ENCODE data around the gene NTN1.

NTN1 gene

DNA sequence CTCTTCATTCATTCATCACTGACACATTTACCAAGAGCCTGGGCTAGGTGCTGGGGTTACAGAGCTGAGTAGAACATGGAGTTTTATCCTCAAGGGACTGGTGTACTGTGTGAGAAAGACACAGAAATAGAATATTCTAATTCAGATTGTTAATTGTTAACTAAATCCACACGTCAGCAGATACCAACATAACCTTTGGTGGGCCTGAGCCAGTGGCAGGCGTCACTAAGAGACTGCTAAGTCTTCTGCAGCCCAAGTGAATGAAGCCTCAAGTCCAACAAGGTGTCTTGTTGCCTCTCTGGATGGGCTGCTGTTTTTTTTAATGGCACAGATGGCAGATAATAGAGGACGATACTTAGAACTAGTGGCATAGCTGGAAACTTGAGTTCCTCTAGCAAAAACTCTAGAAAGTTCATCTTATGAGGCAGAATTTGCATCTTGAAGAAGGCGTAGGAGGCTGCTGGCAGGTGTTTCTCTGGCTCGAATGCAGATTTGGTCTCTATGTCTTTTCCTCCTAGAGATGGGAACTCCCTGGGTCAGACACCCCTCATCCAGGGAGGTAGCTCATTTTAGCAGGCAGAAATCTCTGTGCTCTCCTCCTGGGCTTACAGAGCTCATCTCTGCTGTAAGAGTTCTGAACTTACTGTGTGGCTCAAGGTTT lies 179.5 kb downstream of the NTN1 start:
- DNase-seq: no peak

DNA sequence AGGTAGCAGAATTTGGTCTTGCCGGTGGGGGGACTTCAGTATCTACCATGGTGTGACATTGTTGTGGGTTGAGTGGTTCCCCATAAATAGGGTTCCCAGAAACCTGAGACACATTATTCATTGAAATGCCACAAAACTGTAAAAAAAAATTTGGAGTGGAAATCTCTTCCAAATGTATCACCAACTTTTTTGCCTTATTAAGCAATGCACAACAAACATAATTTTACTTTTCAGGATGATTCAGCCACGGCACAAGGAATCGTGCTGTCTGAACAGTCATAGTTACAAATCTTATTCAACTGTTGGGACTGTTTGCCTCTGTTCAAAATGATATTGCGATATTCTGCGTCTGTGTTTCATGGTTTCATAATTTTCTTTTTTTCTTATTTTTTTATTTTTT lies 181.2 kb downstream of the NTN1 start:
- DNase-seq: no peak

DNA sequence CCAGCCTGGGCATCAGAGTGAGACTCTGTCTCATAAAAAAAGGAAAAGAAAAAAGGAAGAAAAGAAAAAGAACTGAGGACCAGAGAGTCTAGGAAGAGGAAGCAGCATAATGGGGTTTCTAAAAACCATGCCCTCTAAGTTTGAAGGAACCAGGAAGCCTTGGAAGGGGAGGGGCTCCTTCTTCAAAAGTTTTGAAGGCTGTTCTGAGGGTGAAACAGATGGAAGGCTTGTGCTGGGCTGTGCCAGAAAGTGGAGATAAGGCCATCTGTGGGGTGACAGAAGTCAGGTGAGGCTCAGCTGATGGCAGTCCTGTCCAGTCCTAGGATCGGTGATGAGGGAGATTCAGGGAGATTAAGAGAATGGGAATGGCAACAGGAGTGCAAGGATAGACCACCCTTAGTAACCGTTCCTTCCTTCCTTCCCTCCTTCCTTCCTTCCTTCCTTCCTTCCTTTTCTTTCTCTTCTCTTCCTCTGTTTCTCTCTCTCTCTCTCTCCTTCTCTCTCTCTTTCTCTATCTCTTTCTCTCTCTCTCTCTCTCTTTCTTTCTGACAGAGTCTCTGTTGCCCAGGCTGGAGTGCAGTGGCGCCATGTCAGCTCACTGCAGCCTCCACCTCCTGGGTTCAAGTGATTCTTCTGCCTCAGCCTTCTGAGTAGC lies 182.6 kb downstream of the NTN1 start:
- DNase-seq: no peak

DNA sequence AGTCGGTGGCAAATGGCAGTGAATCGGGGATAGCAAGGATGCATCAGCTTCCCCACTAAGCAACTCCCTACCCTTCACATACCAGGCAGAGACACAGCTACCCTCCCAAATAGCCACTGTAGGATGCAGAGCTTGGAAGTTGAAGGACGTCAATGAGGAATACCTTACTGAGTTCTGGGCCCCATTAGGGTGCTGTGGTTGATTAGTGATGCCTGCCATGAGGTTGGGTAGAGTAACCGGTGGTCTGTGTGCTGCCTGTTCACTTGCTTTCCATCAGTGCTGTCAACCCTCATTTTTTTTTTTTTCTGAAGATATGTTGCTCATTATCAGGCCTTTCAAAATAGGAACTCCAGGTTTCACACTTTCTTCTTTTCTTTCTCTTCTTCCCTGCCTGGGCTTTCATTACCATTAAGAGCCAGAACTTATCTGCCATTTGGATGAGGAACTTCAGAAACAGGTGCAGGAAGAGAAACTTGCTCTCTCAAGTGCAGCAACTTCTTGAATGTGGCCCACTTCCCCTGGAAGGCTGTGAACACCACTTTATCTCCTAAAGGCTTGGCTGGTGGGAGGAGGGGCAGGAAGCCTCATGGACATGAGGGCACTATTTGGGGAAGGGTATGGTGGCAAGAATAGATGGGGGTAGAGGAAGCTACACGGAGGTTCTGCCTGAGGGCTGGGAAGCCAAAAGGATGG lies 183.5 kb downstream of the NTN1 start:
- DNase-seq: no peak

DNA sequence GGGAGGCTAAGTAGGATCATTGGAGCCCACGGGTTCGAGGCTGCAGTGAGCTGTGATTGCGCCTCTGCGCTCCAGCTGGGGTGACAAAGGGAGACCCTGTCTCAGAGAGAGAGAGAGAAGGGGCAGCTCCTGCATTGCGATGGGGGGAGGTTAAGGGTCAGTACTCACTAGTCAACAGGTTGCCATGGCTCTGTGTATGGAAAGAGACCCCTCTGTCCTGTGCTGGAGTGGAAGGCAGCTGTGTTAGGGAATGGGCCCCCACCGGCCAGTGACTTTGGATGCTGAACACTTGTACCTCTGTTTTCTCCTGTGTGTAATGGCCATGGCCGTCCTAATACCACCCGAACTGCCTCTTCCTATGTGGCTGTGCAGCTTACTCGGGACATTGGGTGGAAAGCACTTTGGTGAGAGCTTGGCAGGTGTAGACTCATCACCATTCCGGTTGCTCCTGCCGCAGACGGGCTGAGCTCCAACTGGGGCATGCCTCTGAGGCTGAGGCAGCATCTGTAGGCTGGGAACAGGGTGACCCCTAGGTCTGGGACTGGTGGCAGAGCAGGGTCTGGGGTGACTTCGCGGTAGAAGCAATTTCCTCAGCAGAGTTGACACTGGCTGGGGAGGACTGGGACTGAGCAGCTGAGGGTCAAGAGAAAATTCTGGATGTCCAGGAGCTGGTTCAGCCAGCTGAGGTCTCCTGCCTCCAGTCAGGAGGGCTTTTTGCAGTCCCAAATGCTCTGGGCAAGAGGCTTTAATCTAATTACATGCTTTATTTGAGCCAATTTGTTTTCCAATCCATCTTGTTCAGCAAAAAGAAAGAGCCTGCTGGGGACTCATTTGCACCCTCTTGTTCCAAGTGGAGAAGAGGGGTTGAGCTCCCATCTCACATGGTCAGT lies 184.5 kb downstream of the NTN1 start:
- DNase-seq: no peak

DNA sequence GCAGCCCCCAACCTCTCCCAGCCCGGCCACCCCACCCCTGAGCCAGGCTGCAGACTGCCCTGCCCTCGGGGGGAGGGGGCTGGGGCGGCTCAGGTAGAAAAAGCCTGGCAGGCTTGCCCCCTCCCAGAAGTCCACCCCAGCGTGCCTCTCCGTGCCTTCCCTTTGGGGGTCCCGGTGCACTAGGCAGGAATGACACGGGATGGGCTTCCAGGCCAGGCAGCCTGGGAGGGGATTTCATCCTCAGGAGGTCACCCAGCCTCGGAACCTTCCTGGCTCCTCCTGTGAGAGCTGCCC lies 185.0 kb downstream of the NTN1 start:
- DNase-seq: no peak

DNA sequence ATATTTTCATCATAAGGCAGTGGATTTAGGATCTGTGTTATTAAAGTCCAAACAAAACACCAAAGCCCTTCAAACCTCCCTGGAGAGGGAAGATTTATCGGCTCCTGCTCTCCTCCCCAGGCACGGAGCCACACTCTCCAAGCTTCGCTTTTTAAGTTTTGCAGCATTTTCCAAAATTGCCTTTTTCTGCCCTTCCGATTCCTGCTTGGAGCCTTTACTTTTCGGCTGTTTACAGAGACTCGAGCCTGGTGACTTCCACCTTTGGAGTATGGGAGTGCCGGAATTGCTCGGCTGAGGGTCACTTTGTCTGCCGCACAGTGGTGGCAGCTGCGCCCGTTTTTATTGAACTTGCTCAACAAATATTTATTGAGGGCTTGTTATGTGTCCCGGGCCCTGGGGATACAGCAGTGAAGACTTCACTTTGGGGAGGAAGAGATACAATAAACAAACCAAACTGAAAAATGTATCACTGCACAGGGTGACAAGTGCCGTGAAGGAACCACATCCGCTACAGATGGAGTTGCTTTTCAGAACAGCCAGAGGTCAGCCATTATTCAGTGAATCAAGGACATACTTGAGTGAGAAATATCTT lies 185.5 kb downstream of the NTN1 start:
- DNase-seq: no peak

DNA sequence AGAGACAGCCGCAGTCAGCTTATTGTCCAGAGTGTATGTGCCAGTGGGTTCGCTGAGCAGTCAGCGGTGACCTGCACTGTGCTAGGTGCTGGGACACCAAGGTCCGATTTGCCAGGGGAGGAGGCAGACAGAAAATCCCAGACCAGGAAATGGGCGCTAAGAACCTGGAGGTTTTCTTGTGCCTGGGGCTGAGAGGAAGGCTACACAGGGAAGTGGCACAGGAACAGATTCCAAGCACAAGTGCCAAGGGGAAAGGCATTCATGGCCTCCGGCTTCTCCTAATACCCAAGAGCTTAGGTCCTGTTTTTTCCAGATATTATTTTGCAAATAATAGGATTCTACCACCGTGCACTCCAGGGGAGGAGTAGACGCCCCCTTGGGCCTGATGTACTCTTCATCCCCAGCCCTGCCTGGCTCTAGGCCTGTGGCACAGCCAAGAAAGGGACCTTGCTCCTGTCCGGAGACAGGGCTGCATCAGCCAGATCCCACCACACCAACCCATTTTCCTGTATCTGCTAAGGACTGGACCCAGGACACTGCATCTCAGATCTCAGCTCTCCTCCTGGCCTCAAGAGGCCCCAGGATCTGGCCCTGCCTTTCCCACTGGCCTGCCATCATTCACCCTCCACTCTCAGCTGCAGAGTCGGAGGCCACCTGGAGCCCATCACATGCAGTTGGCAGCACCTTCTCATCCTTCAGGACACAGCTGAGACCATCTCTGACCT lies 187.2 kb downstream of the NTN1 start:
- no peak for DNase-seq

DNA sequence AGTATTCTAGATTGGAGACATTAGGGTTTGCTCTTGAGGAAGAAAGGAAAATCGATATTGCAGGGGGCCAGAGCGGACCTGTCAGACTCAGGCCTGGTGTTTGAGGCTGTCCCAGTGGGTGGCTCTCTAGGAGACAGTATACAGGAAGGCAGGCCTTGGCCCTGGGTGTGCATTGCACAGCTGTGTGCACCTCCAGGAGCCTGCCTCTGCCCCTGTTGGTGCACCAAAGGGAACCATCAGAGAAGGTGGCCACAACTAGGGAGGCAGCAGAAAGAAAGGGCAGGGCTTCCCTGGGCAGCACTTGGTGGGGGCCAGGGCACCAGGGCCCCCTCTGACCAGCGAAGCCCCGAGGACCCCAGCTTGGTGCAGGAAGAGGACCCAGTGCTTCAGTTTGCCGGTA lies 188.0 kb downstream of the NTN1 start:
- no peak for DNase-seq

DNA sequence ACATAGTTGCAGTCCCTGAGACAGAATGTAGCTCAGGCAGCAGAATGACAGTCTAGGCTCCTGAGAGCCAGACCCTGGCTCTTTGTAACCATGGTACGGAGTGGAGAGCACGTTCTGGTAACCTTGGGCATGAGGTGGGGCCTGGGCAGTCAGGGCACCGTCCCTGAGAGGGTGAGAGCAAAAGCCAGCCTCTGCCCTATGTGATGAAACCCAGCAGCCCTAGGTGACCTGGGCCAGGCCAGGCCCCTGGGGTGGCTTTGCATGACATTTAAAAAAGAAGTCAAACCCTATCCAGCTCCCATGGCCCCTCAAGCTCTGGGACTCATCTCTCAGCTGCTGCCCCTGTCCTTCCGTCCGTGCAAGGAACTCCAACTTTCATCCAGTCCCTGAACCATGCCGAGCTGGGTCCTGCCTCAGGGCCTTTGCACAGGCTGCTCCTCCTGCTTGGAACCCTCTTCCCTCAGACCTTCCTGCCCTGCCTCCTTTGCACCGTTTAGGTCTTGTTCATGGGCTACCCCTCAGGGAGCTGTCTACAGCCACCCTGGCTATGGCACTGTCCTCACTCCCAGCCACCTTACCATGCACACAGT lies 188.6 kb downstream of the NTN1 start:
- no peak for DNase-seq

DNA sequence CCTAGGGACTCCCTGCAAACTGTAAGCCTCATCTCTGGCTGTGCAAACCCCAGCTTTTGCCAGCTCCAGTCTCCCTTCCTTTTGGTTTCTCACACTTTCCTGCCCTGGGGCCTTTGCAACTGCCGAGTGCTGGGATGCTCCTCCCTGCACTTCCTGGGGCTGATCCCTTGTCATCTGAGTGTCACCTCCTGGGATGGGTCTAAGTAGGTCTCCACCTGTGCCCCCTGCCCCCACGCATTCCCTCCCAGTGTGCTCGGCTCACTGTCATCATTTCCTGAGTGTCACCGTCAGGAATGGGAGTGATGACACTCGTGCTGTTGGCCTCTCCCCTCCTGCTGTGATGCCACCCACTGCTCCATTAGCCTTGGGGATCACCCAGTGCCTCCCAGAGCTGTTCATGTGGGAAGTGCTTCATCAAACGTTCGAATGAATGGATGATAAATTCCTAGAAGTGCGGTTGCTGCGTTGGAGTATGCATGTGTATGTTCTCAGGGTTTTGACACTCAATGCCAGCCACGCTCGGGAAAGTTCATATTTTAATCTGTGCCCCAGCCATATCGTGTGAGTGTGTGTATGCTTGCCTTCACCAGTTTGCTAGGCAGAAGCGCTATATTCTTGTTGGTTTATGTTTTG lies 189.9 kb downstream of the NTN1 start:
- DNase-seq: no peak

DNA sequence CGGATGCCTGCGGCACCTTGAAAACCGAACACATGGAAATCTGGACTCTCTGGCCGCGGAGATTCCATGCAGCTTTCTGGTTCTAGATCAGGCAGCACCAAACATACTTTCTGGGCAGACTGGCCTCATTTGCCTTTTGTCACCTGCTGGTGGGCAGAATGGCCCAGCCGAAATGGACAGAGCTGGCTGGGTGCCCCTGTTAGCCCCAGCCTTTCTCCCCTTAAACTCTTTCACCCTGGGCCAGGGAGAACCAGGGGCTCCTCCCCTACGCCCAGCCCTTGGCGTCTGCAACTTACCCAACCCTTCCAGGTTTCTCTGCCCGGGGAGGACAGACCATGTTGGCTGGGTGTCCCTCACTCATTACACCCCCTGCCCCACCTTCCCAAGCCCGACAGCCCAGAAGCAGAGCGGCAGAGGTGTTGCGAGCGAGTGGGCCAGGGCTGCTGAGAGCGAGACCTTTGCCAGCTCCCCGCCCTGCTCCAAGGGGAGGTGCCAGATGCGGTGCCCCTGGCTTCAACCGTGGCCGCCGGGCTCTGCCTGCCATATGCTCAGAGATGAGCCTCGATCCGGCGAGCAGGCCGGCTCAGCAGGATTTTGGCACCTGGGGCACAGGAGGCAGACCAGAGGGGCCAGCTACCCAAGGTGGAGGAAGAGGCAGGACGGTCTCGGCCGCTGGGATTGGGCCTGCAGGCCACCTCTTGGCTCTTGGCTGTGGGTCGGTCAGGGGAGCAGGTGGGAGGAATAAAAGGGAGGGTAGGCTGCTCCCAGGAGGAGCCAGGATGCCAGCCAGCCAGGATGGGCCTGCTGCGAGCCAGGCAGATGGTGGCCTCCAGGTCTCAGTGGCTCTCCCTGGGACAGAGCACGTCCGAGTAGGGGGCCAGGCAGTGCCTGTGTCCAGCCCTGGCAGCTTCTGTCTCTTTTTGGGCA lies 191.3 kb downstream of the NTN1 start:
- DNase-seq: no peak

DNA sequence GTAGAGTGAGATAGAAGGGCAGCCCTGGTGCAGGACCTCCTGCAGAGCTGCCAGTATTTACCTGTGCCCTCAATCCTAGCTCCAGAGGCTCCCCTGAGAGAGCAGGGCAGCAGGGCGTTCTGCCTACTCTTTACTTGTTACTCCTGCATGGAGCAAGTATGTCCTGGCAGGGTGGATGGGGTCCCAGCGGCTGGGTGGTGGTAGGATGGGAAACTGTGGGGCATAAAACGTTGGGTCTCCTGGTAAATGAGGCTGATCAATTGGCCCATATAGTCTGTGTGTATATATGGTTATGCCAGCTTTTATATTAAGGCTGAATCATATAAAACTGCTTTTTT lies 192.0 kb downstream of the NTN1 start:
- DNase-seq: no peak

DNA sequence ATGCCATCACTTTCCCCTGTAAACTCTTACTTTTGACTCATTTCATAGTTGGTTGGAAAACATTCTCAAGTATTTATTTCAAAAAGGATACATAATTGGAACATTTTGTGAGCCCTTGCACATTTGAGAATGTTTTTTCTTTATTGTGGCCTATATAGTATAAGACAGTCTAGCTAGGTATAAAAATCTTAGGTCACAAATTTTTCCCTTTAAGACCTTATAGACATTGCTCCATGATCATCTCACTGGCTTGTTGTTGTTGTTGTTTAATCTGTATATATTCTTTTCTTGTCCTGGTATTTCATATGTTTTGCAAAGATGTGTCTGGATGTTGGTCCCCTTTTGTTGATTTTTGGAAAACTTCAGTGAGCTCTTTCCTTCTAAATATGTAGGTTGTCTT lies 194.2 kb downstream of the NTN1 start:
- no peak for DNase-seq

DNA sequence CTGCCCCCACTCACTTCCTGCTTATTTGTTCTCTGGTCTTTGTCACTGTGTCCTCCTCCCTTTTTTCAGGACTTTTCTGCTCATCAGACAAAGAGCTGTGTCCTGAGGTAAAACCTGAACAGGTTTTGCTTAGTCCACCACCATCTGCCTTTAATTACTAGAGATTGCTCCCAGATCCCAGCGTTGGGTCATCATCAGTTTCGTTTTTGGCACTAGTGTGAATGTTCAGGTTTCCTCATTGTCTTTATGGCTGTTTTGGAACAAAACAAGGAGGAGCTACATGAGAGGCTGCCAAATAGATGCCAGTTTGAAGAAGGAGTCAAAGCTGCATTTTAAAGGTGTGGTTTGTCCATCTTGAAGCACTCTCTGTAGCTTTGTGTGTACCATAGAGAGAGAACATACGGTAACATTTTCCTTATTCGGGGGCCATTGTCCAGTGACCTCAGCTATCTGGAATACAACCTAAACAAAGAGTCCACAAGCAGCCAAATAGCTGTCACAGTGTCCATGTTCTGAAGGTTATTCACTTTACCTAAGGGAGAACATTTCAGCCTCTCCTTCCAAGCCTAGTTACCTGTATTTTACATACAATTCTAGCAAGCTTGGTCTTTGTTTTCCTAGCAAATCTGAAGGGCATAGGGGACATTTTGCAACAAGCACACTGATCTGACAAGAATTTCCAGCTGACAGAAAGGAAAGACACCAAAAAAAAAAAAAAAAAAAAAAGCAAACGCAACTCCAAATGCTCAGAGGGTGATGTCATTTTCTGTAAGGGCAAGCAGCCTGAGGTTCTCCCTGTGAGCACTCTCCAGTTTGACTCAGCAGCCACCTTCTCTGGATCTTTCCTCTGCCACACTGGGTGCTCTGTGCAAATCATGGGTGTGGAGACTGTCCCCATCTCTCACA lies 196.1 kb downstream of the NTN1 start:
- DNase-seq: no peak

DNA sequence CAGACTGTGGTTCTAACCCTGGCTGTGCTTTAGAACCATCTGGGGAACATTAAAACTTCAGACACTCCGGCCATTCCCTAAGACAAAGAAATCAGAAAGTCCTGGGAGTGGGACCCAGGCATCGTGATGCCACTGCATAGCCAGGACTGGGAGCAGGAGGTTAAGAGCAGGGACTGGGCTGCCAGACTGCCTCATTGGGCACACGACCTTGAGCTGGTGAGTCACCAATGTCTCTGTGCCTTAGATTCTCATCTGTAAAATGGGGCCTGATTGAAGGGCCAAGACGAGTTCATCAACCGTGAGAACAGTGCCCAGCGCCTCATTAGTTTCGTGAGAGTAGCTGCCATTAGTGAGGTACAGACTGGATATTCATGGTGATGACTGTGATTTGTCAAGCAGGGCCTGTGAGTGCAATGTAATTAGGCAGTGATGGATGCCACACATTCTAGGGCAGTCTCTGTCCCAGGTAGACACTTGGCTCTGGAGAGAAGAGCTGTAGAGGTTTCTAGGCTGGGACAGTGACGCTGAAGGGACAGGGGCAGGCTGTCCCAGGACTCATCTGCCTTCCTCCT lies 196.8 kb downstream of the NTN1 start:
- no peak for DNase-seq

DNA sequence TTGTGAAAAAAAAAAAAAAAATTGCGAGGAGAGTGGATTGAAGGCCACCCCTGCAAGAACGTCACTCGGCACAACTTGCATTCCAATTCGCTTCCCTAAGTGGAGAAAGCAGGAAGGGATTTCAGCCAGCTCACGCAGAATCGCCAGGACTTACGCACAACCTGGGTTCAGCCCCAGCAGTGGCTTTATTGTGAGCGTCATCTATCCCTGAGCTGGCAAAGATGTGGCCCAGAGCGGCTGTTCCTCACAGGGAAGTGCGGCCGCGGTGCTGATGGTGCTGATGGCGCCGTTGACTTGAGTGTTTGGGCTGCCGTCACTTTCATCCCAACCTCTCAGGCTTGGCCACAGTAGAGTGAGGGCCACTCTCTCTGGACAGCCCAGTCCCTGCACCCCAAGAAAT lies 197.6 kb downstream of the NTN1 start:
- no peak for DNase-seq

DNA sequence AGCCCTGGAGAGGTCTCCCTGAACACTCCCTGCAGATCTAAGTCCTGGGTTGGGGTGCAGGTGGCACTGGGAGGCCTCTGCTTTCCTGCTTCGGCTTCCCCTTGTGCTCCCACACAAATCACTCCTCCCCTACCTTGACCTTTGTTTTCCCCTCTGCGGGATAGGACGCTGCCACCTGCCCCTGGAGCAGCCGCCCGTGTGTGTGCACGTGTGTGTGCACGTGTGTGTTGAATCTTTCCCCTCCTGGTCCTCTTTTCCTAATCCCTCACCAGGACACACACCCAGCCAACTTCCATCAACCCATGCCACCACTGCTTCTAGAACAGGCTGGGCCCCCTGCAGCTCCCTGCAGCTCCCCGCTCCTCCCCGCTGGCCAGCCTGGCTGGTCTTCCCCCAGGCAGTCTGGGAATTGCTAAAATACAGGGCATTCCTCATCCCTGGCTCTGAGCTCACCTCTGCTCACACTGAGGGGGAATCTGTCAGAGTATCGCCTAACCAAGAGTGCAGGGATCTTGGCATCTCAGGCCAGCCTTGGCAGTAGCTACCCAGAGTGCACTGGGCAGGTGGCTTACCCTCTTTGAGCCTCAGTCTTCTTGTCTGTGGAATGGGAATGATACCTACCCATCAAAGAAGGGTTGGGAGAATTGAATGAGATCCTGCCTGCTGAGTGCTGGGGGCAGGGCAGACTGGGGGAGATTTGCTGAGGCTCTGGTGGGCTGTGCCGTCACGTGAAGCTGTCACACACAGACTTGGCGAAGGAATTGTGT lies 198.5 kb downstream of the NTN1 start:
- DNase-seq: no peak
